Progenitor cell of endocrine pancreas (in vitro differentiated cells): ENCODE results near the gene SLC45A1. TPM values are rescaled to one million over a fixed set of nuclear protein-coding genes. Genes with fewer than 3 reads are reported as not detected.

Experiments
- DNase-seq: peaks from one replicate; pipeline ENCODE4 v3.0.0; 2021; ENCODE audit warnings: low spot score; ENCODE audit not compliant: unreplicated experiment
- H3K27ac Mint-ChIP-seq: 2 replicates; pipeline ENCODE4 v1.8.0; 2021; ENCODE audit warnings: mild to moderate bottlenecking, moderate library complexity, mixed read lengths
- H3K27me3 Mint-ChIP-seq: 2 replicates; pipeline ENCODE4 v1.8.0; 2021; ENCODE audit warnings: mixed read lengths
- H3K36me3 Mint-ChIP-seq: 2 replicates; pipeline ENCODE4 v1.8.0; 2022; ENCODE audit warnings: mixed read lengths; ENCODE audit not compliant: insufficient read depth
- H3K4me1 Mint-ChIP-seq: 2 replicates; pipeline ENCODE4 v1.8.0; 2021; ENCODE audit warnings: low read depth, mixed read lengths
- H3K4me3 Mint-ChIP-seq: 2 replicates; pipeline ENCODE4 v1.8.0; 2021; ENCODE audit warnings: low read depth, mild to moderate bottlenecking, moderate library complexity, mixed read lengths
- H3K9me3 Mint-ChIP-seq: 2 replicates; pipeline ENCODE4 v1.8.0; 2021; ENCODE audit warnings: low read depth, mixed read lengths
- total RNA-seq: library from RNA; stranded (reverse); gene quantifications from 2 replicates; pipeline ENCODE4 v1.2.1, GENCODE V29; 2021
- TF ChIP-seq, protein P1 (sequence below): fragments of 200-600 bp; sonication (generic); IDR thresholded peaks from one replicate; pipeline ENCODE4 v1.5.0; 2021; ENCODE audit warnings: antibody characterized with exemption, mild to moderate bottlenecking; ENCODE audit not compliant: unreplicated experiment

The SLC45A1 gene
- total RNA-seq, 1 donor from 2014 or later, result 0.86 TPM

DNA sequence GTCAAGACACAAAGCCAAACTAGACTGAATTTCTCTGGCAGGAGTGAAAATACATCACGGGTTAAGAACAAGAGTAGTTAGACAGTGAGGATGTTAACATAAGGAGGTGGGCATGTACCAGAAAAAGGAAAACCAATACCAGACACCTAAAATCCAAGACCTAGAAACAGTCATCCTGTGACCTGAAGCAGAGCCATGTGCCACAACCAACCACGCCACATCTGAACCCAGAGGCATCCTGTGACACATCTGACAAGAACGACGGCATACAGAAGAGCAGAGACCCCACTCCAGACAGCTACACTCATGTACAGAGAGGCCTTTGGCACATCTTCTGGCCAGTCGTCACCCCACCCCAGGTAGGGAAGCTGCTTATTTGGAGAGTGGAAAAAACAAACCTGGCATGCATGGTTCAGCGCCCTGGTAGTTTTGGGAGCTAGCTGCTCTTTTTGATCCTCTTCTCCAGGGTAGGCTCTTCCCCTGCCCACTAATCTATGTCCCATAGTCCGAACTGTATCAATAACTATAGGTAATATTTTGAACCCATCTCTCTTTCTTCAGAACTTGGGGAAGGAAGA, 72.1 kb downstream of the SLC45A1 start:
- no peak for DNase-seq
- H3K9me3 Mint-ChIP-seq, result no peaks in the 10 kb centered on the region
- H3K4me1 Mint-ChIP-seq, result peaks cover 23% of the 10 kb centered on the region
- no peaks in the 10 kb centered on the region for H3K27me3 Mint-ChIP-seq
- H3K36me3 Mint-ChIP-seq, result peaks cover 19% of the 10 kb centered on the region
- TF ChIP-seq, protein P1, sequence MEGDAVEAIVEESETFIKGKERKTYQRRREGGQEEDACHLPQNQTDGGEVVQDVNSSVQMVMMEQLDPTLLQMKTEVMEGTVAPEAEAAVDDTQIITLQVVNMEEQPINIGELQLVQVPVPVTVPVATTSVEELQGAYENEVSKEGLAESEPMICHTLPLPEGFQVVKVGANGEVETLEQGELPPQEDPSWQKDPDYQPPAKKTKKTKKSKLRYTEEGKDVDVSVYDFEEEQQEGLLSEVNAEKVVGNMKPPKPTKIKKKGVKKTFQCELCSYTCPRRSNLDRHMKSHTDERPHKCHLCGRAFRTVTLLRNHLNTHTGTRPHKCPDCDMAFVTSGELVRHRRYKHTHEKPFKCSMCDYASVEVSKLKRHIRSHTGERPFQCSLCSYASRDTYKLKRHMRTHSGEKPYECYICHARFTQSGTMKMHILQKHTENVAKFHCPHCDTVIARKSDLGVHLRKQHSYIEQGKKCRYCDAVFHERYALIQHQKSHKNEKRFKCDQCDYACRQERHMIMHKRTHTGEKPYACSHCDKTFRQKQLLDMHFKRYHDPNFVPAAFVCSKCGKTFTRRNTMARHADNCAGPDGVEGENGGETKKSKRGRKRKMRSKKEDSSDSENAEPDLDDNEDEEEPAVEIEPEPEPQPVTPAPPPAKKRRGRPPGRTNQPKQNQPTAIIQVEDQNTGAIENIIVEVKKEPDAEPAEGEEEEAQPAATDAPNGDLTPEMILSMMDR, result no peak
- H3K27ac Mint-ChIP-seq, result peak overlapping the region; percentile 79
- H3K4me3 Mint-ChIP-seq, result no peak overlapping the region

DNA sequence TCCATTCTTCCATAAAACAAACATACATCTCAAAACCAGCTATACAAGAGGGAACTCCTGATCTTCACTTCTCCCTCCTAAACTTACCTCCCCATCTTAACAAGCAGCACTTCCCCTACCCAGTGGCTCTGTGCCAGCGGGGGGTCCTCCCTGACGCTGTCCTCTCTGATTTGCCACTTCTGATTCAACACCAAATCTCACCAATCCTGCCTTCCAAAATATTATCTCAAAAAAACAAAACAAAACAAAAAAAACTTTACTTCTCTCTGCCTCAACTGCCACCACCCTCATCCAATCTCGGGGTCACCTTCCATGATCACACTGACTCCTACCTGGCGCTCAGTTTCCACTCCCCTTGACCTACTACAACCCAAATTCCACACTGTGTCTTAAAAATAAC, 72.8 kb downstream of the SLC45A1 start:
- DNase-seq, result no peak
- peak overlapping the region; percentile 80 for H3K27ac Mint-ChIP-seq
- TF ChIP-seq, protein P1, result no peak
- peaks cover 25% of the 10 kb centered on the region for H3K4me1 Mint-ChIP-seq
- peaks cover 22% of the 10 kb centered on the region for H3K36me3 Mint-ChIP-seq
- no peaks in the 10 kb centered on the region for H3K27me3 Mint-ChIP-seq
- H3K9me3 Mint-ChIP-seq, result no peaks in the 10 kb centered on the region
- H3K4me3 Mint-ChIP-seq, result no peak overlapping the region

DNA sequence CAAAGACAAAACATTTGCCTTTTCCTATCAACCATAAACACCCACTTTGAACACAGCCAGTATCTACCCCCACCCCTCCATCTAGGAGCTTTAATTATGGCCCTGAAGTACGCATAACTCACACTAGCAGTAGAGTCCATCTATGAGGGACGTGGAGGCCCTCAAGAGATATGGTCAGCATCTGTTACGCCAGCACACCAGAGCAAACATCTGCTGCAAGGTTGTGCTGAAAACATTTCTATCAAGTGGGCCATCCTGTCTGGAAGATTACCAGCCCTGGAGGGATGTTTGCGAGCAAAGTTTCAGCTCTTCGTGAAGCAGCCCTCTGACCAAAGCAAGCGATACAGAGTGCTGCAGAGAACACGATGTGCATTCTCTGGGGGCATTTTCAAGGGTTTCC, 74.6 kb downstream of the SLC45A1 start:
- Mint-ChIP-seq H3K27ac (peak overlapping the region; percentile 4), H3K4me1 (peaks cover 29% of the 10 kb centered on the region), H3K36me3 (peaks cover 17% of the 10 kb centered on the region), H3K27me3 (no peaks in the 10 kb centered on the region), H3K4me3 (no peak overlapping the region), H3K9me3 (no peaks in the 10 kb centered on the region)
- TF ChIP-seq, protein P1, result no peak
- DNase-seq, result no peak
